Activated naive CD4-positive, alpha-beta T cell (primary cell): ENCODE measurements around the gene SRP54.
A peak's percentile ranks its signal among the peaks of the same experiment; 100 is the strongest.
"Not testable (repeated sequence)": the region's sequence is repeated elsewhere in the genome, so short reads cannot be mapped to it uniquely, and the experiment has no call there.

Experiments used
- DNase-seq, 4 experiments: peaks; one replicate each; lab custom pipeline; 2025; lab: John Stamatoyannopoulos, UW

SRP54 gene

DNA sequence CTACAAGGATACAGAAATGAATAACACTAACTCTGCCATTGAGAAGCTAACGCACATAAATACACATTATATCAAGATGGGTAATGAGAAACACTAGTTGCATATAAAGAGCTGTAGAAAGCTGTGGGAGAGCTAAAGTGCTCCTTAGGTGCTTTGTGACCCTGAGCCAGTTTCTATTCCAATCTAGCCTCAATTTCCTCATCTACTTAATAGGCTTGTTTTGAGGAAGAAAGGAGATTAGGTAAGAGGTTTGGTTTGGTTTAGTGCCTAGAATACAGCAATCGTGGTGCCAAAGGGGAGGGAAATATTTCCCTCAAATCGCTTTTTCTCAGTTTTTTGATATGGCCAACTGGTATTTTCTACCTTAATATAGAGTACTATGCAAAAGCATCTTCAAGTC, 994 bp downstream of the SRP54 start:
- no peak for DNase-seq

- DNase-seq, result no peak
Measured at GRCh38 chr14:34985740-34986139, 2.9 kb downstream of the SRP54 start.

- DNase-seq, result no peak
Measured at GRCh38 chr14:34987180-34987579, 4.4 kb downstream of the SRP54 start.

- DNase-seq, result no peak
Measured at GRCh38 chr14:34989762-34990161, 7.0 kb downstream of the SRP54 start.

DNA sequence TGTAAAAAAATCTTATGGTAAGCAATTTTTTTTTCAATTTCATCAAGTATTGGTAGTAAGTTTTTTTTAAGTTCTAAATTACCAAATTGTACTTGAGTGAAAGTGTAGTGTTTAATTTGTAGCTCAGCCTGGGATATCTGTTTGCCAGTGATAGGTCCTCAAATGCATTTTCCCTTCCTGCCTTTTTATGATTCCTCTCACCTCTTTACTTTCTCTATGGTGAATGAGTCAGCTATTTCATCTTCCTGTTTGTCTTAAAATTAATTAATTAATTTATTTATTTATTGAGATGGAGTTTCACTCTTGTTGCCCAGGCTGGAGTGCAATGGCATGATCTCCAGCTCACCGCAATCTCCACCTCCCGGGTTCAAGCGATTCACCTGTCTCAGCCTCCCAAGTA, 10.6 kb downstream of the SRP54 start:
- no peak for DNase-seq

DNA sequence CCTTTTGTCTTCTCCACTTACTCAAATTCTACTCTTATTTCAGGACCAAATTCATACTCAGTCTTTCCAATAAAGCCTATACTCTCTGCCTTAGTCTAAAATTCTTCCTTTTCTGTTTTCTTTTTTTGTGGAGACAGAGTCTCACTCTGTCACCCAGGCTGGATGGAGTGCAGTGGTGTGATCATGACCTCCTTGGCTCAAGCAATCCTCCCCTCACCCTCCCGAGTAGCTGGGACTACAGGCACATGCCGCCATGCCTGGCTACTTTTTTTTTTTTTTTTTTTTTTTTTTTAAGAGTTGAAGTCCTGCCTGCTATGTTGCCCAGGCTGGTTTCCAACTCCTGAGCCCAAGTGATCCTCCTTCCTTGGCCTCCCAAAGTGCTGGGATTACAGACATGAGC, 11.9 kb downstream of the SRP54 start:
- no peak for DNase-seq

- no peak for DNase-seq
Measured at GRCh38 chr14:34997762-34998161, 15.0 kb downstream of the SRP54 start.

DNA sequence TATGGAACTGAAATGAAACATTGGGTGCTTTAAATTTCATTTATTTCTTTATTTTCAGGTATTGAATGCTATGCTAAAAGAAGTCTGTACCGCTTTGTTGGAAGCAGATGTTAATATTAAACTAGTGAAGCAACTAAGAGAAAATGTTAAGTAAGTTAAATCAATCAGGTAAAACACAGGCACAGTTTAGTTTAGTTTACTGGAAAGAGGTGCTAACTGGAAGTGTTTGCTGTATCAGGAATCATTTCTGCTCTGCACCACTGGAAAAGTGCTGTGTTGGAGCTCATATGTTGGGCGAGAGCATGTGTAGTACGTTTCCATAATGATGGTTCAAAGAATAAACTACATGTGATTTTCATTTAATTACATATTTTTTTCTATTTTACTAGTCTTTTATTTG, 16.7 kb downstream of the SRP54 start:
- no peak for DNase-seq

DNA sequence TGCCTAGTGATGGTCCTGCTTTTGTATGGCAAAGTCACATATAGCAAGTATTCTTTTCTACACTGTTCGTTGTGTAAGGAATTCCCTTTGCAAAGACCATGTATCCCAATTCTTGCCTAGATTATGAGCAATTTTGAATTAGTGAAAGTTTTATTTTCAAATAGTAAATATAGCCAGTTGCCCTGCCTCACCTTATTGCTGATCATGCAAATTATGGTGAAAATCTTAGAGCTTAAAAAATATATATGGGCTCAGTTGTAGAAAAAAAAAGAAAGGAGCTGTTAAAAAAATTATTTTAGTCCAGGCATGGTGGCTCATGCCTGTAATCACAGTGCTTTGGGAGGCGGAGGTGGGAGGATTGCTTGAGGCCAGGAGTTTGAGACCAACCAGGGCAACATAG, 18.8 kb downstream of the SRP54 start:
- DNase-seq, result no peak

DNA sequence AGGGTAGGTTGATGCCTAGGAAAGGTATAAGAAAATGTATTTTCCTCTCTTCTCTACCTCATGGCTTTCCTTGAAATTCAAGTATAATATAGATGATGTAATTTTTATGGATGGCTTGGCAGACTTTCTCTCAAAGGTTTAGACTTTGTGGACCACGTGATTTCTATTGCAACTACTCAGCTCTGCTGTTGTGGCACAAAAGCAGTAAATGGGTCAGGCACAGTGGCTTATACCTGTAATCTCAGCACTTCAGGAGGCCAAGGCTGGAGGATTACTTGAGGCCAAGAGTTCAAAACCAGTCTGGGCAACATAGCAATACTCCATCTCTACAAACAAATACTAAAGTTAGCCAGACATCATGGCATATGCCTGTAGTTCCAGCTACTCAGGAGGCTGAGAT, 22.0 kb downstream of the SRP54 start:
- no peak for DNase-seq

DNA sequence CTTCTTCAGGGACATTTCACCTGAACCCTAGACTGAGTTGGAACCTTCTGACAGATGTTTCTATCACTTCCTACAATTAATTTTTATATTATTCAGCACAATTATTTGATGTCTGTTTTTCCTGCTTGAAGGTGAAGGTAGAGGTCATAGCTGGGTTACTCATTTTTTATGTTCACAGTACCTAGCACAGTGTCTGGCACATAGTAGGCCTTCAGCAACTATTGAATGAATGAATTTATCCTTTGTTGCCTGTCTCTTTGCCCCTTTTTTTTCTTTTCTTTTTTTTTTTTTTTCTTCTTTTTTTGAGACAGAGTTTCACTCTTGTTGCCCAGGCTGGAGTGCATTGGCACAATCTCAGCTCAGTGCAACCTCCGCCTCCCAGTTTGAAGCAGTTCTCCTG, 33.8 kb downstream of the SRP54 start:
- DNase-seq, result no peak

- DNase-seq, result no peak
Measured at GRCh38 chr14:35020713-35021112, 37.9 kb downstream of the SRP54 start.

DNA sequence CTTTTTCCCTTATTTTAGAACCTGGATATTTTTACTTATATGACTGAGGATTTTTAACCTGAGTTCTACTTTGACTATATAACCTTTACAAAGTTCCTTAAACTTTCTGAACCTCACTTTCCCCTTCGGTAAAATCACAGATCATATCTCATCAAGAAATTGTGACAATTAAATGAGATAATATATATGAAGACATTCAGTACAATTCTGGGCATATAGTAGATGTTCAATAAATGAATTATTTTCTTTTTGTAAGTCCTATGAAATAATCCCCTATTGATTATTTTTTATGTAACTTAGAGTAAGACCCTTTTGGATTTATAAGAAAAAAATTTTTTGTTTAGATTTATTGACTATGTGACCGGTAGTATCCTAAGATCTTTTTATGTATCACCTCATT, 45.6 kb downstream of the SRP54 start:
- DNase-seq, result no peak

GRCh38 chr14:35032562-35032961, 49.8 kb downstream of the SRP54 start:
- DNase-seq, result no peak

DNA sequence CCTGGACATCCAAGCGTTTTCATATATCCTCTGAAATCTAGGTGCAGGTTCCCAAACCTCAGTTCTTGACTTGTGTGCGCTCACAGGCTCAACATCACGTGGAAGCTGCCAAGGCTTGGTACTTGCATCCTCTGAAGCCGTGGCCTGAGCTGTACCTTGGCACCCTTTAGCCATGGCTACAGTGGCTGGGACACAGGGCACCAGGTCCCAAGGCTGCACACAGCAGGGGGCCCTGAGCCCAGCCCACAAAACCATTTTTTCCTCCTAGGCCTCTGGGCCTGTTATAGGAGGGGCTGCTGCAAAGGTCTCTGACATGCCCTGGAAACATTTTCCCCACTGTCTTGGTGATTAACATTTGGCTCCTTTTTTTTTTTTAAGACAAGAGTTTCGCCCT, 51.6 kb downstream of the SRP54 start:
- no peak for DNase-seq

- not testable (repeated sequence) for DNase-seq
Measured at GRCh38 chr14:35034944-35035554, 52.3 kb downstream of the SRP54 start.

DNA sequence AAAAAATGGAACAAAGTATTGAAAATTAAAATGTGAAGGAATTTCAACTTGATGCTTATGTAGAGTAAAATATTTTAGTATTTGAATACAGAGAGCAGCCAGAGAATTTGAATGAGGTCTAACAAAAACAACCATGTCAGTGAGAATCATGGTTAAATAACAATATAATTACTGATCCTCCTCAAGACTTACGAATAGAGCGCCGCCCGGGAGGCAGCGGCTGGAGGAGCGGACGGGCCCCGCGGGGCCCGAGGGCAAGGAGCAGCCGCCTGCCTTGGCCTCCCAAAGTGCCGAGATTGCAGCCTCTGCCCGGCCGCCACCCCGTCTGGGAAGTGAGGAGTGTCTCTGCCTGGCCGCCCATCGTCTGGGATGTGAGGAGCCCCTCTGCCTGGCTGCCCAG, 55.5 kb downstream of the SRP54 start:
- not testable (repeated sequence) for DNase-seq

GRCh38 chr14:35042632-35043031, 59.8 kb downstream of the SRP54 start:
- DNase-seq, result no peak

DNA sequence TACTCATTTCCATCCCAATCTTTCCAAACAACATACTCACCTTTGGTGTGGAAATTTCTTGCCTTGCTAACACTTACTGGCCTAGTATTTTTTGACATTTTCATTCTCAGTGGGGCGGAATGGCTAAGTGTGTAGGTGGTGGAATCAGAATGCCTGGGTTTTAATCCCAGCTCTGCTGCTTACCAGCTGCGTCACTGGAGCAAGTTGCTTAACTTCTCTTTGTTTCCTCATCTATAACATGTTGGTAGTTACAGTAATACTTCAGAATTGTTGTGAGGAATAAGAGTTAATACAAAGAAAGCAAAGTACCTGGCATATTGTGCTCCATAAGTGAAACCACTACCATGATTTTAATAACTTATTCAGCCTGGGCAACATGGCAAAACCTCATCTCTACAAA, 60.3 kb downstream of the SRP54 start:
- DNase-seq, result no peak

GRCh38 chr14:35044939-35045797, 62.4 kb downstream of the SRP54 start:
- DNase-seq, result no peak

- no peak for DNase-seq
Measured at GRCh38 chr14:35045798-35046047, 62.9 kb downstream of the SRP54 start.

- DNase-seq, result peak; percentile 90 to 98 (median 95)
Measured at GRCh38 chr14:35046048-35046750, 63.4 kb downstream of the SRP54 start, which contains the start of gene FAM177A1. FAM177A1 (plus strand) TSS chr14:35046272; CDS start chr14:35046464, 192 bp downstream.
